Bladder microvascular endothelial cell (primary cell): ENCODE measurements around the gene TMEM238. TPM values are rescaled to one million over a fixed set of nuclear protein-coding genes. Genes with fewer than 3 reads are reported as not detected.

Experiments used
- total RNA-seq: library from RNA; depleted of rRNA; stranded (reverse); fragments of >200 nt; gene quantifications from 2 replicates; pipeline ENCODE4 v1.2.3, GENCODE V29; 2014

The TMEM238 gene, protein sequence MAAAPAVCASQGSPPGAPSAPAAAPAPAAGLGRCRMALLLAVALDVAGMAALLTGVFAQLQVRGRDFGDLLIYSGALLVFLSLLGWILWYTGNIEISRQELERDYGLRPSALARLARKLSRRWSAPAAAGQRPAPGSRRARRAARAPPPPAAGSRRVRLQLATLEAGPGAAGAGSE
- total RNA-seq, result not detected in 2 replicates

GRCh38 chr19:55384131-55384919 lies at the start of gene TMEM238:
Gene TMEM238 (minus strand): TSS chr19:55384292. CDS start chr19:55384259, 33 bp downstream.

GRCh38 chr19:55407550-55407799 lies 23.4 kb upstream of the TMEM238 start, which contains the start of gene UBE2S:
Gene UBE2S (minus strand): TSS chr19:55407788. CDS start chr19:55407589, 199 bp downstream.

GRCh38 chr19:55385724-55386492 lies 1.8 kb upstream of the TMEM238 start, which contains the start of gene RPL28:
Gene RPL28 (plus strand): TSS chr19:55385932. CDS start chr19:55386358, 426 bp downstream.

GRCh38 chr19:55376241-55376933 lies 7.7 kb downstream of the TMEM238 start, which contains the start of gene TMEM190:
Gene TMEM190 (plus strand): TSS chr19:55376826. CDS start chr19:55376854, 28 bp downstream.

DNA sequence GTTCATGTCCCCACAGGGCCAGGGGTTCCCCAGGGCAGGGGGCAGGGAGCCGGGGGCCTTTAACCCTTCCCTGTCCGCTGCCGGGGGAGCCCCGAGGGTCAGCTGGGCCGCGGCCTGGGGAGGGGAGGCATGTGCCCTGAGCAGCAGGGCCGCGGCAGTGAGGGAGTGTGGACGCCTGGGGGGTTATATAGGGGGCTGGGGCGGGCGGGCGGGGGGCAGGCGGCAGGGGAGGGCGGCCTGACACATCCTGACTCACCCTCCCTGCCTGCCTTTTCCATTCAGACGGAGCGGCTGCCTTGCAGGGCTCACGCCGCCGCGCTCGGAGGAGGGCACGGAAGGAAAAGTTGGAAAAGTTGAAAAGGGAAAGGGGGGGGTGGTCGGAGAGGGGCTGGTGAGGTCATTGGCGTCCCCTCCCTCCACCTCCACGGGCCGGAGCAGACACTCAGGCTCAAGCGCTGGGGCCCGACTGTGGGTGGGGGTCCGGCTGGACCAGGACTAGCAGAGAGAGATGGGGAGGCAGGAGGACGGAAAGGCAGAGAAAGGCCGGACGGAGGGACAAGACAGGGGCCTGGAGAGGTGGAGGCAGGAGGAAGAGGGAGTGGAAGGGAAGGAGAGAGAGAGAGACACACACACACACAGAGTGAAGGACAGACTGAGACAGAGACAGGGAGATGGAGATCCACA lies 13.6 kb downstream of the TMEM238 start, which contains the start of gene IL11:
TSS of gene IL11 (minus strand) at position 159 of the 684 bp plus-strand sequence. CDS start at position 6, 153 bp downstream.

GRCh38 chr19:55362990-55363716 lies 20.9 kb downstream of the TMEM238 start, which contains the start of gene GARIN5B:
Gene GARIN5B (minus strand): TSS chr19:55363260. CDS start chr19:55363066, 194 bp downstream.

GRCh38 chr19:55354698-55355212 lies 29.3 kb downstream of the TMEM238 start, which contains the start of gene COX6B2:
Gene COX6B2 (minus strand): TSS chr19:55354719. CDS start chr19:55354521, 198 bp downstream.

GRCh38 chr19:55339105-55339888 lies 44.8 kb downstream of the TMEM238 start, which contains the start of gene KMT5C:
Gene KMT5C (plus strand): TSS chr19:55339876. CDS start chr19:55341937, 2,061 bp downstream.

Other genes starting within 250 kb of the TMEM238 start
- gene TNNT1, start 235.1 kb downstream of the TMEM238 start, total RNA-seq, result 1.4 and 4.7 TPM in 2 replicates
- gene TNNI3, start 226.6 kb downstream of the TMEM238 start, total RNA-seq, result not detected in 2 replicates
- gene DNAAF3, start 217.7 kb downstream of the TMEM238 start, total RNA-seq, result 0.16 and 0.19 TPM in 2 replicates
- not detected in 2 replicates for gene SYT5, start 204.0 kb downstream of the TMEM238 start, total RNA-seq
- 0.25 and 0.65 TPM in 2 replicates for gene PTPRH, start 174.8 kb downstream of the TMEM238 start, total RNA-seq
- 0.32 and 1.0 TPM in 2 replicates for gene TMEM86B, start 155.5 kb downstream of the TMEM238 start, total RNA-seq
- 20.4 and 44.2 TPM in 2 replicates for gene PPP6R1, start 125.3 kb downstream of the TMEM238 start, total RNA-seq
- gene HSPBP1, start 104.2 kb downstream of the TMEM238 start, total RNA-seq, result 21.5 and 23.5 TPM in 2 replicates
- 0.49 and 0.82 TPM in 2 replicates for gene BRSK1, start 100.3 kb downstream of the TMEM238 start, total RNA-seq
- gene TMEM150B, start 59.0 kb downstream of the TMEM238 start, total RNA-seq, result not detected in 2 replicates
- gene KMT5C, start 44.4 kb downstream of the TMEM238 start, total RNA-seq, result 3.9 and 6.2 TPM in 2 replicates
- gene COX6B2, start 29.6 kb downstream of the TMEM238 start, total RNA-seq, result not detected in 2 replicates
- gene GARIN5B, start 21.0 kb downstream of the TMEM238 start, total RNA-seq, result not detected in 2 replicates
- under 0.01 TPM in 1 of 2 replicates, not detected in the other for gene IL11, start 13.8 kb downstream of the TMEM238 start, total RNA-seq
- gene TMEM190, start 7.5 kb downstream of the TMEM238 start, total RNA-seq, result not detected in 2 replicates
- 170 and 234 TPM in 2 replicates for gene RPL28, start 1.6 kb upstream of the TMEM238 start, total RNA-seq
- 31.8 and 82.4 TPM in 2 replicates for gene UBE2S, start 23.5 kb upstream of the TMEM238 start, total RNA-seq
- gene SHISA7, start 59.0 kb upstream of the TMEM238 start, total RNA-seq, result not detected in 2 replicates
- 38.4 and 40.0 TPM in 2 replicates for gene ISOC2, start 77.3 kb upstream of the TMEM238 start, total RNA-seq
- not detected in 2 replicates for gene C19orf85, start 80.5 kb upstream of the TMEM238 start, total RNA-seq
- gene ZNF628, start 92.3 kb upstream of the TMEM238 start, total RNA-seq, result 0.81 and 1.8 TPM in 2 replicates
- gene NAT14, start 100.9 kb upstream of the TMEM238 start, total RNA-seq, result 9.4 and 9.8 TPM in 2 replicates
- 0.16 and 0.31 TPM in 2 replicates for gene SSC5D, start 104.1 kb upstream of the TMEM238 start, total RNA-seq
- gene SBK2, start 152.8 kb upstream of the TMEM238 start, total RNA-seq, result not detected in 2 replicates
- gene SBK3, start 161.3 kb upstream of the TMEM238 start, total RNA-seq, result 0.13 and 0.16 TPM in 2 replicates
- 2.1 and 3.0 TPM in 2 replicates for gene ZNF579, start 196.6 kb upstream of the TMEM238 start, total RNA-seq
- gene FIZ1, start 215.2 kb upstream of the TMEM238 start, total RNA-seq, result 1.3 and 3.1 TPM in 2 replicates
- gene ZNF524, start 216.0 kb upstream of the TMEM238 start, total RNA-seq, result 9.5 and 10.5 TPM in 2 replicates
- gene ZNF865, start 221.4 kb upstream of the TMEM238 start, total RNA-seq, result 0.97 and 1.5 TPM in 2 replicates
- 3.9 and 4.7 TPM in 2 replicates for gene ZNF784, start 240.3 kb upstream of the TMEM238 start, total RNA-seq